LNCaP clone FGC (cell line): Measurements from ENCODE around the gene PAX7.

ENCODE experiments used
- DNase-seq: peaks from one replicate; pipeline ENCODE4 v3.0.0-alpha.2; 2011; ENCODE audit warnings: low read depth
- H3K4me3 ChIP-seq: 2 replicates; pipeline ENCODE4 v1.5.1; 2011; ENCODE audit warnings: mild to moderate bottlenecking, low read depth, low read length, control low read depth
- TF ChIP-seq, protein P1 (sequence below): IDR thresholded peaks from 2 replicates; pipeline ENCODE4 v1.5.1; 2012; ENCODE audit warnings: mild to moderate bottlenecking; ENCODE audit not compliant: control insufficient read depth, insufficient read depth; ENCODE audit errors: extremely low read depth

Gene PAX7

DNA sequence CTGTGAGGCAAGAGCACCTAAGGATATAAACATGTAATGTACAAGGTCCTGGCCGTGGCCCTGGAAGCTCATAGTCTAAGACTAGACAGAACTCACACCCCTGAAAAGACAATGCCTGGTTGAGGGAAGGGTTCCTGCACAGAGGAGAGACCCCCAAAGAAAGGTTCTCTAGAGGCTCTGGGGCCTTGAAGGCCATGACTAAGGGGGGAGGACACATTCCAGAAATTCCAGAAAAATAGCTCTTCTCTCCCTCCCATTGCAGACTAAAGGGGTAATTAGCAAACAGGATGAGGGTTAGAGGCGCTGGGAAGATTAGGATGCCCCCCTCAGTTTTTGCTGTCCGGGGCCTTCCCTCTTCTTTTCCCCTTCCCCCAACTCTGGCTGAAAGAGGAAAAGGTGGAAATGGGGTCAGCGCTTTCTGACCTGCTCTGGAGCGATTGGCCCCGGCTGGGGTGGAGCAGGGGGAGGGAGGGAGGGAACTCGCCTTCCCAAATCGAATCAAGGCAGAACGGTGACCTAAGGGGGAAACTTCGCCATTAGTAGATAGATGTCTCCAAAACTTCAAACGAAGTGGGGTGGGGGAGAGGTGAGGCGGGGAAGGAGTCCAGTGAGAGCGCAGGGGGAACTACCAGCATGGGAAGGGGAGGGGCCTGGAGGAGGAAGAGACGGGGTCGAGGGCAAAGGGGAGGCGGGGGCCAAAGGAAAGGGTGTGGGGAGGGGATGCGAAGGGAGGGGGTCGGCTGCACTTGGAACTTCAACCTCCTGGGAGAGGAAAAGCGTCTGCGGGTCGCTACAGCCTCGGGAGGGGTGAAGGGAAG is 11.8 kb downstream of the PAX7 start:
- TF ChIP-seq, protein P1, sequence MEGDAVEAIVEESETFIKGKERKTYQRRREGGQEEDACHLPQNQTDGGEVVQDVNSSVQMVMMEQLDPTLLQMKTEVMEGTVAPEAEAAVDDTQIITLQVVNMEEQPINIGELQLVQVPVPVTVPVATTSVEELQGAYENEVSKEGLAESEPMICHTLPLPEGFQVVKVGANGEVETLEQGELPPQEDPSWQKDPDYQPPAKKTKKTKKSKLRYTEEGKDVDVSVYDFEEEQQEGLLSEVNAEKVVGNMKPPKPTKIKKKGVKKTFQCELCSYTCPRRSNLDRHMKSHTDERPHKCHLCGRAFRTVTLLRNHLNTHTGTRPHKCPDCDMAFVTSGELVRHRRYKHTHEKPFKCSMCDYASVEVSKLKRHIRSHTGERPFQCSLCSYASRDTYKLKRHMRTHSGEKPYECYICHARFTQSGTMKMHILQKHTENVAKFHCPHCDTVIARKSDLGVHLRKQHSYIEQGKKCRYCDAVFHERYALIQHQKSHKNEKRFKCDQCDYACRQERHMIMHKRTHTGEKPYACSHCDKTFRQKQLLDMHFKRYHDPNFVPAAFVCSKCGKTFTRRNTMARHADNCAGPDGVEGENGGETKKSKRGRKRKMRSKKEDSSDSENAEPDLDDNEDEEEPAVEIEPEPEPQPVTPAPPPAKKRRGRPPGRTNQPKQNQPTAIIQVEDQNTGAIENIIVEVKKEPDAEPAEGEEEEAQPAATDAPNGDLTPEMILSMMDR: no peak
- DNase-seq: no peak
- H3K4me3 ChIP-seq: no peak overlapping the region

- DNase-seq: no peak
- TF ChIP-seq, protein P1: no peak
- no peak overlapping the region for H3K4me3 ChIP-seq
Measured at GRCh38 chr1:18643154-18644012, 12.7 kb downstream of the PAX7 start.

DNA sequence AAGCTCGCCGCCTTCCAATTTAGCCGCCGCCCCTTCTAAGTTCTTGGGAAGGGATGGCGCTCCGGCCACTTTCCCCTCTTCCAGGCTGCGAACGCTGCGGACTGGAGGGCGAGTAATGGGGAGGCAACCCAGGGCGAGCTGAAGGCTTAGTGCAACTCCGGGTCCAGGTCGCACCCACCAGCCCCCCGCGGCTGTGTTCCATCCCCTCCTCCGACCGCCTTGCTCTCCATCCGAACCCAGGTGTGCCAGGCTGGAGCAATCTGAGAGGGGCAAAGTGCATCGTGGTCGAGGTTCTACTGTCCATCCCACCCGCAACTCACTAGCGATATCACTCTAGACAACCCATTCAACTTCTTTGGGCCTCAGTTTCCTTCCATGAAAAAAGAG is 13.4 kb downstream of the PAX7 start:
- no peak overlapping the region for H3K4me3 ChIP-seq
- no peak for DNase-seq
- TF ChIP-seq, protein P1: no peak

GRCh38 chr1:18644446-18644845 is 13.8 kb downstream of the PAX7 start:
- H3K4me3 ChIP-seq: no peak overlapping the region
- TF ChIP-seq, protein P1: no peak
- DNase-seq: no peak

- DNase-seq: no peak
- H3K4me3 ChIP-seq: no peak overlapping the region
- TF ChIP-seq, protein P1: no peak
Measured at GRCh38 chr1:18644973-18645746, 14.5 kb downstream of the PAX7 start.

DNA sequence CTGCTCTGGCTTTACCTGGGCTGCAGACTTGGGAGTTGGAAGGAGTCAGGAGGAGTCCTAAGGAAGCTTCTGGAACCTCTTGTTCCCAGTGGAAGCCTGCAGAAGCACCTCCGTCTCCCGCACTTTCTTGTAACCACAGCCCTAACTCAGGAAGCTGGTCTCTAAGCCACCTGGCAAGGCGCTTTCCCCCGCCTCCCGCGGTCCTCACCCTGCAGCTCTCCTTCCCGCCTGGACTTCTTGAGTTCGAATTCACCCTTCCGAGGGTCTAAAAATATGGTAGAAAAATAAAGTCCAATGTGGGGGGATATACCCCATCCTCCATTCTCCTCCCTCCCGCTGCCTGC is 15.1 kb downstream of the PAX7 start:
- TF ChIP-seq, protein P1: no peak
- no peak overlapping the region for H3K4me3 ChIP-seq
- DNase-seq: no peak
